BJ (cell line): ENCODE data around the gene GRAP2. TPM values are rescaled to one million over a fixed set of nuclear protein-coding genes. Genes with fewer than 3 reads are reported as not detected.

ENCODE experiments used
- CTCF ChIA-PET: fragments of 350-600 bp; formaldehyde crosslinking; extraction: SDS; loops from one replicate; lab custom pipeline; 2021; ENCODE audit warnings: antibody characterized with exemption, inconsistent platforms; lab: Yijun Ruan, JAX
- POLR2A ChIA-PET: fragments of 300-600 bp; sonication (Branson Sonifier 250); formaldehyde crosslinking; extraction: SDS; loops from one replicate; lab custom pipeline; 2021; ENCODE audit warnings: antibody characterized with exemption; lab: Charles Lee
- DNase-seq: peaks from one replicate; pipeline ENCODE4 v3.0.0-alpha.2; 2011; ENCODE audit warnings: low read depth
- H3K27me3 ChIP-seq: 2 replicates; pipeline ENCODE4 v1.6.0; 2011; ENCODE audit warnings: low read length; ENCODE audit not compliant: control insufficient read depth, insufficient read depth
- H3K36me3 ChIP-seq: 2 replicates; pipeline ENCODE4 v1.5.1; 2011; ENCODE audit warnings: low read length; ENCODE audit not compliant: control insufficient read depth, insufficient read depth
- H3K4me3 ChIP-seq: 2 replicates; pipeline ENCODE4 v1.5.1; 2011; ENCODE audit warnings: low read depth, mild to moderate bottlenecking, control low read depth, low read length
- polyA plus RNA-seq: library from polyadenylated mRNA; depleted of rRNA; stranded (reverse); fragments of >200 nt; gene quantifications from 2 replicates; pipeline ENCODE4 v1.2.3, GENCODE V29; 2011
- TF ChIP-seq, protein P1 (sequence below): IDR thresholded peaks from 2 replicates; pipeline ENCODE4 v1.5.1; 2011; ENCODE audit warnings: low read depth, mild to moderate bottlenecking, control low read depth, inconsistent platforms, low read length, moderate library complexity; ENCODE audit not compliant: insufficient read depth

Gene GRAP2
- polyA plus RNA-seq, 1 experiment = not detected

DNA sequence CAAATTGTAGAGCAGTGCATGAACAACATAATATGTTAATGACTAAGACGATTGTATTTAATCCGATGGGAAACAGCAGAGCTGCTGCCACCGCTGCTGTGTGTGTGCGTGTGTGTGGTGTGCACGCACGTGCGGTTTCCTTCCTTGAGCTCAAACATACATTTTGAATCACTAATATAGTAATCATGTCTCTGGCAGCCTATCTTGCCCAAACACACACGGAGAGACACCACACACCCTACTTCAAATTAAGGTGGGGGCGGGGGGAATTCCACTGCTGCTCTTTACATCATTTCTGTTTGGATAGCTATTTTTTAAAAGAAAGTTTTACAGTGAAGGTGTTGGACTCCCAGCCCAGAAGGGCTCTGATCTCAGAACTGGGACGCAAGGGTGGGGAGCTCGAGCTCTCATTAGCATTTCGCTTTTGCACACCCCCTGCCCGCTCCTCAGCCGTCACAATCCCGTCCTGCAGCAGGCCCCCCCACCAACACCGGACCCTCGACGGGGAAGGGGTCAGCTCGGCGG lies 93.2 kb downstream of the GRAP2 start:
- H3K27me3 ChIP-seq = peaks cover 16% of the 10 kb centered on the region
- CTCF ChIA-PET = interaction anchor here (0.5 kb wide), 1 partner anchor 47 kb away, joined by 3 read pairs; no protein-coding TSS in a partner anchor
- TF ChIP-seq, protein P1, sequence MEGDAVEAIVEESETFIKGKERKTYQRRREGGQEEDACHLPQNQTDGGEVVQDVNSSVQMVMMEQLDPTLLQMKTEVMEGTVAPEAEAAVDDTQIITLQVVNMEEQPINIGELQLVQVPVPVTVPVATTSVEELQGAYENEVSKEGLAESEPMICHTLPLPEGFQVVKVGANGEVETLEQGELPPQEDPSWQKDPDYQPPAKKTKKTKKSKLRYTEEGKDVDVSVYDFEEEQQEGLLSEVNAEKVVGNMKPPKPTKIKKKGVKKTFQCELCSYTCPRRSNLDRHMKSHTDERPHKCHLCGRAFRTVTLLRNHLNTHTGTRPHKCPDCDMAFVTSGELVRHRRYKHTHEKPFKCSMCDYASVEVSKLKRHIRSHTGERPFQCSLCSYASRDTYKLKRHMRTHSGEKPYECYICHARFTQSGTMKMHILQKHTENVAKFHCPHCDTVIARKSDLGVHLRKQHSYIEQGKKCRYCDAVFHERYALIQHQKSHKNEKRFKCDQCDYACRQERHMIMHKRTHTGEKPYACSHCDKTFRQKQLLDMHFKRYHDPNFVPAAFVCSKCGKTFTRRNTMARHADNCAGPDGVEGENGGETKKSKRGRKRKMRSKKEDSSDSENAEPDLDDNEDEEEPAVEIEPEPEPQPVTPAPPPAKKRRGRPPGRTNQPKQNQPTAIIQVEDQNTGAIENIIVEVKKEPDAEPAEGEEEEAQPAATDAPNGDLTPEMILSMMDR = no peak
- DNase-seq = no peak
- POLR2A ChIA-PET = no interaction called here
- no peaks in the 10 kb centered on the region for H3K36me3 ChIP-seq
- H3K4me3 ChIP-seq = no peak overlapping the region

DNA sequence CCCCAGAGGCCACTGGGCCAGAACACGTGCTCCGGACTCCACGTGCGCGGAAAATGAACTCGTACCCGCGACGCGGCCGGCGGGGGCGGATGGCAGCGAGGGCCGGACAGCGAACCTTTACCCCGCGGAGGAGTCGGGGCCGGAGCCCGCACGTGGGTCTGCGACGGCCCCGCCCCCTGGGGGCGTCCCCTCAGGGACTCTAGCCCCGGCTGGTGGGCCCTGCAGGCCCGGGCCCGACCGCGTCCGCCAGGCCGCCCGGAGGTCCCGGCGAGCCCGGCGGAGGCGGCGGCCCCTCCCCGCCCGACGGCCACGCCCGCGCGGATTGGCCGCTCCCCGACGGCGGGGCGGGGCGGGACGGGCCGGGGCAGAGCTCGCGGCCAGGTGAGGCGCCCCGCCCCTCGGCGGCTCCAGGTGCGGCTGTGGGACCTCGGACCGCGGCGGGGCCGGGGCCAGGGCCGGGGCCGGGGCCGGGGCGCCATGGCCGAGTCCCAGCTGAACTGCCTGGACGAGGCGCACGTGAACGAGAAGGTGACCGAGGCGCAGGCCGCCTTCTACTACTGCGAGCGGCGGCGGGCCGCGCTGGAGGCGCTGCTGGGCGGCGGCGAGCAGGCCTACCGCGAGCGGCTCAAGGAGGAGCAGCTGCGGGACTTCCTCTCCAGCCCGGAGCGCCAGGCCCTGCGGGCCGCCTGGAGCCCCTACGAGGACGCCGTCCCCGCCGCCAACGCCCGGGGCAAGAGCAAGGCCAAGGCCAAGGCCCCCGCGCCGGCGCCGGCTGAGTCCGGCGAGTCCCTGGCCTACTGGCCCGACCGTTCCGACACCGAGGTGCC lies 93.9 kb downstream of the GRAP2 start, which contains the start of gene FAM83F:
TSS of gene FAM83F (plus strand) at position 389 of the 827 bp plus-strand sequence. CDS start at position 478, 89 bp downstream.
- no peaks in the 10 kb centered on the region for H3K36me3 ChIP-seq
- ChIA-PET CTCF (interaction anchor here (0.5 kb wide), 1 partner anchor 47 kb away, joined by 3 read pairs; no protein-coding TSS in a partner anchor), POLR2A (no interaction called here)
- TF ChIP-seq, protein P1 = no peak
- H3K27me3 ChIP-seq = peaks cover 16% of the 10 kb centered on the region
- no peak within 1 kb of the TSS for H3K4me3 ChIP-seq
- DNase-seq = no peak

DNA sequence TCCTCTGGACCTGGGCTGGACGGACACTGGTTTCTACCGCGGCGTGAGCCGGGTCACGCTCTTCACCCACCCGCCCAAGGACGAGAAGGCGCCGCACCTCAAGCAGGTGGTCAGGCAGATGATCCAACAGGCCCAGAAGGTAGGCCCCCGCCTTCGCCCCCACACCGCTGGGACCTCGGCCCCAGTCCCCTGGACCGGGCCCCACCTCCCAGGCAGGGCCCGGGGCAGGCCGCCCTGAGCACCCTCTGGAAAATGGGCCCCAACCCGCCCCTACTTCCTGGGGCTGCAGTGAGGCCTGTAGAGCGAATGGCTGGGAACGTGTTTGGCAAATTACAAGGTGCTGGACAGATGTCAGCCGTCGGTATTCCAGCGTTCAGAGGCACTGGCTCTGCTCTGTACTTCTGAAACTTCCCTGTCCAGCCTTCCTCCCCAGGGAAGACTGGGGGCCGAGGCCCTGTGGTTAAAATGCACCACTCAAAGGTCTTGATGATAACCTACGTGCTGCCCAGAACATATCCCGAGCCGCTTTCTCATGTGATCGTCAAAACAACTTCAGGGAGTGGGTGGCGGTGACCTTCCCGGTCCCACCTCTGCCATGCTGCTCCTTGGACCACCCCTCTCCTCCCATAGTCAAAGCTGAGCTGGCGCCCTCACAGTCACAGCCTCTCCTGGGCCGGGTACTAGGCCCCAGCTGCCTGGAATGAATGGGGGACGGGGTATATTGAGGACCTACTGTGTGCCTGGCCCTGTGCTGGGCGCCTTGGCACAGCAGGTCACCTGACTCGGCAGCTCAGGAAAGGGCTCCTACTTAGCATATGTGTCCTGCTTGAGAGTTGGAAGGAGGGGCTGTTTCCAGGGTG lies 94.7 kb downstream of the GRAP2 start:
- TF ChIP-seq, protein P1 = no peak
- Histone ChIP-seq H3K27me3 (peaks cover 13% of the 10 kb centered on the region), H3K4me3 (no peak overlapping the region), H3K36me3 (no peaks in the 10 kb centered on the region)
- POLR2A ChIA-PET = no interaction called here
- CTCF ChIA-PET = interaction anchor here (1.1 to 2.3 kb wide), 3 partner anchors 9 to 461 kb away, joined by 3 to 5 read pairs (median 5); no protein-coding TSS in a partner anchor
- no peak for DNase-seq

DNA sequence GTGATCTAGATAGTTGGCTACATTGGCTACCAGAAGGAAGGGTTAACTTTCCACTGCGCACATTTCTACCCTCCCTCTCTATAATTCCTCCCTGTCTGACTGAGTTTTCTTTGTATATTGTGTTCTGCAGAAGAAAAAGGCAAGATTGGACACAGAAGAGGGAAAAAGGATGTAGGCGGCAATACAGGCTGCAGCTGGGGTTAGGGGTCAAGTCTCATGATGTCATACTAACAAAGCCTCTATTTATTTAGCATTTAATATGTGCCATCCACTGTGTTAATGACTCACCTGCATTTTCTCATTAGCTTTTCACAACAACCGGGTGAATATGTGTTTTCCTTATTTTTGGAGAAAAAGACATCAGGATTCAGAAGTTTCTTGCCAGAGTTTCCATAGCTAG lies 95.8 kb downstream of the GRAP2 start:
- no peak for DNase-seq
- Histone ChIP-seq H3K36me3 (no peaks in the 10 kb centered on the region), H3K27me3 (peaks cover 14% of the 10 kb centered on the region), H3K4me3 (no peak overlapping the region)
- ChIA-PET CTCF (interaction anchor here (1.1 to 2.3 kb wide), 3 partner anchors 10 to 462 kb away, joined by 3 to 5 read pairs (median 5); no protein-coding TSS in a partner anchor), POLR2A (no interaction called here)
- TF ChIP-seq, protein P1 = no peak
